ENCODE data around the gene SLC38A2. TPM values are rescaled to one million over a fixed set of nuclear protein-coding genes. Genes with fewer than 3 reads are reported as not detected.

SLC38A2 gene
- total RNA-seq, 1 experiment from 2014 or later, result 453 TPM

- Histone ChIP-seq H2BK20ac (ENCODE audit: low read depth, low read length, poor library complexity, severe bottlenecking) (no peak overlapping the region), H3K4ac (ENCODE audit: low read depth, low read length) (no peak overlapping the region), H2BK5ac (ENCODE audit: insufficient read length, low read length) (no peak overlapping the region), H4K91ac (ENCODE audit: insufficient read length, low read depth, low read length) (no peak overlapping the region), H3K27me3 (ENCODE audit: insufficient read depth, low read length) (no peaks in the 10 kb centered on the region), H4K5ac (ENCODE audit: insufficient read length, low read depth, low read length) (no peak overlapping the region), H2BK12ac (ENCODE audit: insufficient read length, low read depth, low read length) (no peak overlapping the region), H4K20me1 (ENCODE audit: control insufficient read depth, insufficient read depth, insufficient read length) (peaks cover 2% of the 10 kb centered on the region), H3K56ac (ENCODE audit: insufficient read length, low read depth, low read length) (no peak overlapping the region), H2AFZ (ENCODE audit: low read length) (no peak overlapping the region), H3K9me3 (ENCODE audit: control insufficient read depth, low read depth, low read length) (no peaks in the 10 kb centered on the region), H3K23me2 (ENCODE audit: insufficient read length, low read depth, low read length, poor library complexity, severe bottlenecking) (peaks cover 10% of the 10 kb centered on the region), H2AK5ac (ENCODE audit: insufficient read length, low read length) (no peak overlapping the region), H3K4me2 (ENCODE audit: insufficient read depth, insufficient read length, low read length) (peak overlapping the region; percentile 70), H3K23ac (ENCODE audit: insufficient read length, low read depth, low read length) (no peak overlapping the region), H2BK120ac (ENCODE audit: low read depth, low read length, poor library complexity, severe bottlenecking) (no peak overlapping the region), H3K79me1 (ENCODE audit: insufficient read depth, low read depth, low read length, poor library complexity, severe bottlenecking) (peaks cover 4% of the 10 kb centered on the region), H3K4me1 (ENCODE audit: insufficient read depth, low read length) (no peaks in the 10 kb centered on the region), H3K27ac (ENCODE audit: insufficient read length, low read depth, low read length) (no peak overlapping the region), H3K18ac (ENCODE audit: insufficient read length, low read depth, low read length) (no peak overlapping the region), H4K8ac (replicated peaks; ENCODE audit: insufficient read length, low read depth, low read length) (no peak overlapping the region), H3K9ac (ENCODE audit: extremely low read depth, insufficient read length, low read length) (peak overlapping the region; percentile 74), H2BK15ac (ENCODE audit: low read depth, low read length) (no peak overlapping the region), H3K14ac (ENCODE audit: insufficient read depth, low read length) (no peak overlapping the region), H3K79me2 (ENCODE audit: insufficient read depth, low read length) (peaks cover 21% of the 10 kb centered on the region; the same call in 1 of the 2 replicates), H3T11ph (ENCODE audit: low read length) (no peak overlapping the region)
- peaks cover 59 to 69% (median 62%) of the 10 kb centered on the region in 3 experiments for H3K36me3 Mint-ChIP-seq (ENCODE audit: insufficient read depth in 1 of 3, low read depth in 3 of 3)
- TF ChIP-seq CTCF (conservative IDR thresholded peaks at IDR 0.05), result no peak
- H3K27me3 Mint-ChIP-seq (ENCODE audit: low read depth), result peaks cover 6% of the 10 kb centered on the region
- peaks cover 42 to 43% of the 10 kb centered on the region in 2 experiments for H3K4me1 Mint-ChIP-seq
- H3K27ac Mint-ChIP-seq, result peak overlapping the region; percentile 72 to 100 (median 98); a peak in 4 of 7 replicates
- peaks cover 5 to 8% of the 10 kb centered on the region in 2 experiments; a peak in 4 of 5 replicates for H3K9me3 Mint-ChIP-seq
- peak overlapping the region; percentile 97 to 99 for H3K4me3 Mint-ChIP-seq
- no peak for DNase-seq
- no CpG with 5 or more reads among the region's 2 CpGs for WGBS (ENCODE audit: extremely low coverage, insufficient read length, low lambda C conversion rate)
These were observed 2.2 kb downstream of the SLC38A2 start for GRCh38 chr12:46370380-46370734.
